GM12874 (cell line): ENCODE results near the gene EXOC5.

Experiments used
- CTCF ChIP-seq: IDR thresholded peaks from 2 replicates; pipeline ENCODE4 v1.5.1; 2011; ENCODE audit warnings: low read depth, mild to moderate bottlenecking, control low read depth, low read length, moderate library complexity; ENCODE audit not compliant: insufficient read depth

Gene EXOC5

GRCh38 chr14:57295239-57295638 is 26.5 kb upstream of the EXOC5 start:
- TF ChIP-seq CTCF: no peak

DNA sequence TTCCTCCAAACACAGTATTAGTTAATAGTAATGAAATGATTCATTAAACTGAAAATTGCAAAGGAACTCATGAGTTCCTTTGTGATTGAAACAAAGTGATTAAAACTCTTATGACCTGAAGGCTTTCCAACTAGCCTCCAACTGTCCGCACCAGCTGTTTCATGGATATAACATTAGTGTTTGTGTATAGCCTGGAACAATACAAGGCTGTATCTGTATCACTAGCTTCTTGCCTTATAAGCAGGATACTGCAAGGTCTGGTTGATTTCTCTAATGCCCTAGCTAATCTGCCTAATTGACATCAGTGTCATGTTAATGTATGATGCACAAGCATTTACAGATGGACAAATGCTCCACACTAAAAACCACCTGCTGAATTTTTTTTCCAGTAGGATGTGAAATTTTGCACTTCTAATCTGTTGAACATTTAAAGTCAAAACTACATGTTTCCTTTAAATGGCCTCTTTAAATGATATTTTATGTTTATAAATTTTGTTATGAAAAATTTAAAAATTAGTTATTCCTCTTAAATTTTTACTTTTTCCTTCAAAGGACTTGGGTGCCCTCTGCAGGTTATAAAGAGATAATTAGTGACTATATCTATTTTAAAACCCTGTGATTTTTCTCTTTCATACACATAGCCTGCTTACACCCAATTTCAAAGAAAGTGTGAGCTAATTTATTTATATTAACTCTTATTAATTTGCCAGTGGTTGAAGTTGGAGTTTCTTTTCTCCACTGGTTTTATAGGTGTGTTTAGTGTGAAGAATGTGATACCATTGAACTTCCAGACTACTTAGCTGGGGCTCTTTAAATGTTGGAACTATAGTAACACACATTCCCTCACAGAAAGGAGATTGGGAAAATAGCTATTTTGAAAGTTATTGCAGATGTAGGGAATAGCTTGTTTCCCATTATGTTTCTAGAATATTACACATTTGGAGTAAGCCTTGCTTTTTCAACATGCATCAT is 25.4 kb upstream of the EXOC5 start:
- no peak for TF ChIP-seq CTCF

DNA sequence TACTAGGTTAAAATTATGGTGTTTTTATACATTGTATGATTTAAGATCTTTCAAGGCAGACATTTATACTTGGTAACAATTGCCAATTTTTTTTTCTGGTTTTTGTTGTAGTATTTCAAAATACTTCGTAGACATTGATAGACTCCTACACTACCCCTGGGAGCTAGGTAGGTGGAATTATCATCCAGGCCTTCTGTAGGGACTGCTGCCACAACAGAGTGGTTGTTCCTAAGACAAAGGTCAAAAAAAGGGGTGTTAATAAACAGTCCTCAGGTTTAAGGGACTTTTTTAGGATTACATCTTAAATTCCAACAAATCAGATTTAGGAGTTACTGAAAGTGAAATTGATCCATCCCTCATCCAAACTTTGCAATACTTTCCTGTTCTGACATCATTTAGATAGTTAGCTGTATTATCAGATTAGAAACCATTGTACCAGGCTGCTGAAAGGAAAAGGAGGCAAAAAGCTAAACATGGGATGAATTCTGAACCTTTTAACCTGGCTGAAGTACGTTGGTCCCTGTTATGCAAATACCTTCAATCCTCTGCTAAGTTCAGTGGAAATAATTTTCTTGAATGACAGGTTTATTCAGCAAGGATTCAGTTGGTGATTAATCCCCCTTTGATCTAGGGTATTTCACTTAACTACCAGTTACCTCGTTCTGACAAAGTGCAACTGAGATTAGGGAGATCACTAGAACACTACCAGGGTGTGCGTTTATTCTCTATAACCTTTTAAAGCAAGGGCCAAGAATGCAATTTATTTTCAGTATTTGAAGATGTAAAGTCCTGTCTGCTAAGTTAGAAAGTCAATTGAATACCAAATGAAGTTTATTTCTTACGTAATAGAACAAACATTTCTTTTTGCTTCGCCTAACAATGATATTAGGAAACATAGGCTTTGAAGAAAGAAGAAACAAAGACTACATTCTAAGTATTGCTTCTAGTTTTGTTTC is 23.3 kb upstream of the EXOC5 start:
- no peak for TF ChIP-seq CTCF

- no peak for TF ChIP-seq CTCF
Observed at GRCh38 chr14:57290751-57291150, 22.0 kb upstream of the EXOC5 start.

- TF ChIP-seq CTCF: no peak
Observed at GRCh38 chr14:57287745-57288144, 19.0 kb upstream of the EXOC5 start.

DNA sequence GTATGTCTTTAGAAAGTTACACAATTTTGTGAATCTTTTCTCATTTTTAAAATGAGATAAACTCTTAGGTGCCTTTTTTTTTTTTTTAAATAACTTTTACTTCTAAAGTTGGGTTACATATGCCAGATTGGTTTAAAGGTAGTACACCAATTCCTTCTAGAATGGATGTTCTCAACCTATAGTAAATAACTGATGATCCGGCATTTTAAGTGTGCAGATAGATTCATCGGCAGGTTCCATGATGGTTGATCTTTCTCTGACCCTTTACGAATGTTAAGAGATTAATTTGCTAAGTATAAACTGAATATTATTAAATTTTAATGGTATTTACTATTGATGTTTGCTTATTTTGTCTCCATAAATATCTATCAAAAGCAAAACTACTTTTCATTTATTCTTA is 8.4 kb upstream of the EXOC5 start:
- no peak for TF ChIP-seq CTCF

GRCh38 chr14:57275023-57275664 is 6.4 kb upstream of the EXOC5 start:
- TF ChIP-seq CTCF: no peak
